Bronchial epithelial cell (primary cell): ENCODE data around the gene NOL4L. TPM values are rescaled to one million over a fixed set of nuclear protein-coding genes. Genes with fewer than 3 reads are reported as not detected.

ENCODE experiments used
- DNase-seq: peaks from one replicate; pipeline ENCODE4 v3.0.0-alpha.2; 2010; ENCODE audit warnings: low read depth
- FAIRE-seq: peaks from 2 replicates; lab custom pipeline; 2011; peaks lifted over from hg19 to GRCh38; lab: Jason Lieb, UNC
- H3K27me3 ChIP-seq: 2 replicates; pipeline ENCODE4 v1.5.1; 2011; ENCODE audit warnings: low read length; ENCODE audit not compliant: control insufficient read depth, insufficient read depth
- H3K36me3 ChIP-seq: 2 replicates; pipeline ENCODE4 v1.5.1; 2011; ENCODE audit warnings: low read length; ENCODE audit not compliant: control insufficient read depth, insufficient read depth
- H3K4me3 ChIP-seq: 2 replicates; pipeline ENCODE4 v1.5.1; 2011; ENCODE audit warnings: mild to moderate bottlenecking, low read depth, low read length, control low read depth
- total RNA-seq: library from RNA; depleted of rRNA; stranded (reverse); fragments of >200 nt; gene quantifications from 2 replicates; pipeline ENCODE4 v1.2.1, GENCODE V29; 2014
- TF ChIP-seq, protein P1 (sequence below): IDR thresholded peaks from 2 replicates; pipeline ENCODE4 v1.5.1; 2011; ENCODE audit warnings: mild to moderate bottlenecking, moderate library complexity, low read length, control low read depth, inconsistent platforms; ENCODE audit not compliant: insufficient read depth, severe bottlenecking

Gene NOL4L
- total RNA-seq, 1 donor from 2014 or later, result 1.8 TPM

DNA sequence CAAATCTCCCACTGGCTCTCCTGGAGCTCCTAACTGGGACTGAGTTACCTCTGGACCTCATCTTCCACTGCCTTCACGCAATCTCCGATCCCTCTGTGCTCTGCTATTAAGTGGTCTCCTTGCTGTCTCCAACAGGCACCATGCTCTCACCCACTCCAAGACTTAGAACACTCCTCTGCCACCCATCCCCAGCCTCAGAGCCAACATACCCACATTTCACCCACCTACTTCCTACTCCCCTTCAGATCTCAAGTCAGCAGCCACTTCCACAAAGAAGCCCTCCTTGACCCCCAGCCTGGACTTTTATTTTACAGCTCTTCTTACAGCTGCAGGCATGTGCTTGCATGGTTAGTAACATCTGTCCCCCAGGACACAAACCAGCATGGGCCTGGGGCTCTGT, 29.6 kb upstream of the NOL4L start:
- Histone ChIP-seq H3K27me3 (peaks cover 1% of the 10 kb centered on the region), H3K36me3 (no peaks in the 10 kb centered on the region), H3K4me3 (no peak overlapping the region)
- TF ChIP-seq, protein P1, sequence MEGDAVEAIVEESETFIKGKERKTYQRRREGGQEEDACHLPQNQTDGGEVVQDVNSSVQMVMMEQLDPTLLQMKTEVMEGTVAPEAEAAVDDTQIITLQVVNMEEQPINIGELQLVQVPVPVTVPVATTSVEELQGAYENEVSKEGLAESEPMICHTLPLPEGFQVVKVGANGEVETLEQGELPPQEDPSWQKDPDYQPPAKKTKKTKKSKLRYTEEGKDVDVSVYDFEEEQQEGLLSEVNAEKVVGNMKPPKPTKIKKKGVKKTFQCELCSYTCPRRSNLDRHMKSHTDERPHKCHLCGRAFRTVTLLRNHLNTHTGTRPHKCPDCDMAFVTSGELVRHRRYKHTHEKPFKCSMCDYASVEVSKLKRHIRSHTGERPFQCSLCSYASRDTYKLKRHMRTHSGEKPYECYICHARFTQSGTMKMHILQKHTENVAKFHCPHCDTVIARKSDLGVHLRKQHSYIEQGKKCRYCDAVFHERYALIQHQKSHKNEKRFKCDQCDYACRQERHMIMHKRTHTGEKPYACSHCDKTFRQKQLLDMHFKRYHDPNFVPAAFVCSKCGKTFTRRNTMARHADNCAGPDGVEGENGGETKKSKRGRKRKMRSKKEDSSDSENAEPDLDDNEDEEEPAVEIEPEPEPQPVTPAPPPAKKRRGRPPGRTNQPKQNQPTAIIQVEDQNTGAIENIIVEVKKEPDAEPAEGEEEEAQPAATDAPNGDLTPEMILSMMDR, result no peak
- FAIRE-seq (no peak), DNase-seq (no peak)

DNA sequence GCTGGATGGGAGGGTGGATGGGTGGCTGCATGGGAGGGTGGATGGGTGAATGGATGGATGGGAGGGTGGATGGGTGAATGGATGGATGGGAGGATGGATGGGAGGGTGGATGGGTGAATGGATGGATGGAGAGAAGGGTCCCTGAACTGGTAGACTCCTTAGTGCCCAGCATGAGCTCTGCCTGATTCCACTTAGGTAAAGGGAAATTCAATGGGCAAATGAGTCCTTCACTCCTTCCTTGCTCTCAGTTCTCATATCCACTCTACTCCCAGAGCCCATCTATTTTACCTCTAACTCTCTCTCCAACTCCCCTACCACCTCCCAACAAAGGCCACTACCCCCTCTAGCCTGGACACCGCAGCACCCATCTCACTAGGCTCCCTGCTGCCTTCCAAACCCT, 29.2 kb upstream of the NOL4L start:
- DNase-seq, result no peak
- peaks cover 1% of the 10 kb centered on the region for H3K27me3 ChIP-seq
- TF ChIP-seq, protein P1, result no peak
- H3K4me3 ChIP-seq, result no peak overlapping the region
- FAIRE-seq, result no peak
- H3K36me3 ChIP-seq, result no peaks in the 10 kb centered on the region

DNA sequence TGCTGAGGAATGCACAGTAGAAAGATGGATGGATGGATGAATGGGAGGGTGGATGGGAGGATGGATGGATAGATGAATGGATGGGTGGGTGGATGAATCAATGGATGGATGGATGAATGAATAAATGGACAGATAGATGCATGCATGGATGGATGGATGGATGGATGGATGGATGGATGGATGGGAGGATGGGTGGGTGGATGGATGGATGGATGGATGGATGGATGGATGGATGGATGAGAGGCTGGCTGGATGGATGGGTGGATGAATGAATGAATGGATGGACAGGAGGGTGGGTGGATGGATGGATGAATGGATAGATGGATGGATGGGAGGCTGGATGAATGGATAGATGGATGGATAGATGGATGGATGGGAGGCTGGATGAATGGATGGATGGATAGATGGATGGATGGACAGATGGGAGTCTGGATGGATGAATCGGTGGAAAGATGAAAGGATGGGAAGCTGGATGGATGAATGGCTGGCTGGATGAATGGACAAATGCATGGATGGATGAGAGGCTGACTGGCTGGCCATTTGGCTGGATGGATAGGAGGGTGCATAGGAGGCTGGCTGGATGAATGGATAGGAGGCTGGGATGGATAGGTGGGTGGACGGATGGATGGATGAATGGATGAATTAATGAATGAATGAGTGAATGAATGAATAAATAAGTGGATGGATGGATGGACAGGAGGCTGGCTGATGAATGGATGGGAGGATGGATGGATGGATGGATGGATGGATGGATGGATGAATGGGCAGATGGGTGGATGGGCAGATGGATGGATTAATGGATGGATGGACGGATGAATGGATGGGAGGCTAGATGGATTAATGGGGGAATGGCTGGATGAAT, 28.3 kb upstream of the NOL4L start:
- Histone ChIP-seq H3K27me3 (peaks cover 1% of the 10 kb centered on the region), H3K4me3 (no peak overlapping the region), H3K36me3 (no peaks in the 10 kb centered on the region)
- no peak for DNase-seq
- TF ChIP-seq, protein P1, result no peak
- no peak for FAIRE-seq

DNA sequence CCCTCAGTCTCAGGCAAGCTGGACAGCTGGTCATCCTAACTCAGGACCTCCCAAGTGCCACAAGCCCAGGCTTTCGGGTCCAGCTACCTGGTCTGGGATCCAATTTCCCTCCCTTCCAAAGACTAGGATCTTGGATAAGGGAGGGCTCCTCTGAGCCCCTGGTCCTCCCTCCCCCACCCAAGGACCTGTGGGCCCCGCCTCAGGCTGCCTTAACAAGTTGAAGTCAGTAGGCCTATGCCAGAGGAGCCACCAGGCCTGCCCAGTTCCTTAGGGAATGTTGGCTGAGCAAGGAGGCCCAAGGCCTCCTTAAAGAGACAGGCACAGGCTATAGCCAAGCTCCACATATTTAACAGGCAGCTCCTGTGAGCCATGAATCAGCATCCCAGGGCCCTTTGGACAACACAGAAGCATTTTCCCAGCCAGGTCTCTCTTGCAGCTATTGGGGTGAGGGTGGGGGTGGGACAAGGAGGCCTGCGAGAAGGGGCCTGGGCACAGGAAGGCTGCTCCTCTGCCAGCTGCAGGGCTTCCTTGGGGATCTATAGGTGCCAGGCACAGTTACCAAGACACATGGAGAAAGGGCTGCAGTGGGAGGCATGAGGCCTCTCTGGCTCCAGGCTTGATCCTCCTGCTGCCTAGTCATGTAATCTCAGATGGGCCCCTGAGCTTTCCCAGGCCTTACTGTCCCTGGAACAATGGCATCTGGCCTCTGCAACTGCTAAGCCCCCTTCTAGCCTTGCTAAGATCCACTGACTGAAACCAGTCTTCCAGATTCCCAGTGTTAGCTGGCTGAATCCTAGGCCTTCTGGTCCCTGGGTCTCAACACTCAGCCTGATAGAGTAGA, 27.4 kb upstream of the NOL4L start:
- DNase-seq (no peak), FAIRE-seq (no peak)
- Histone ChIP-seq H3K4me3 (no peak overlapping the region), H3K27me3 (peaks cover 1% of the 10 kb centered on the region), H3K36me3 (no peaks in the 10 kb centered on the region)
- TF ChIP-seq, protein P1, result no peak

DNA sequence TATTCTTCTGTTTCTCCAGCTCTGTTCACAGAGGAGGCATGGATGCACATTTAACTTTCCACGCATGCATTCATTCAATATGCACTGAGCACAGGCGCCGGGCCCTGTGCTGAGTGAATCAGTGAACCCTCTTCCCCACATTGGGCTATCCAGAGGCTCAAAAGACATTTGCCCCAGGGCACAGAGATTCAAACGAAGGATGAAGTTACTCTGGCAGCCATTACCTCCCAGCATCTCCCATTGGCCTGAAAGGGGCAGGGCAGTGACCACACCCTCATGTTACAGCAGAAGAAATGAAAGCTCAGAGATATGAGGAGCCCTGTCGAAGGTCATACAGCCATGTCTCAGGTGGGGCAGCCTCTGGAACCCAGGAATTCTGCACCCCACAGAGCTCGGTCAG, 26.7 kb upstream of the NOL4L start:
- H3K27me3 ChIP-seq, result peaks cover 2% of the 10 kb centered on the region
- H3K36me3 ChIP-seq, result no peaks in the 10 kb centered on the region
- no peak for FAIRE-seq
- H3K4me3 ChIP-seq, result no peak overlapping the region
- TF ChIP-seq, protein P1, result no peak
- DNase-seq, result no peak
